GM12892 (cell line): ENCODE measurements around the gene OXLD1.

ENCODE experiments used
- POLR2A ChIP-seq: IDR thresholded peaks from 2 replicates; pipeline ENCODE4 v1.6.1; 2011; ENCODE audit warnings: low read depth, low read length, control low read depth
- POLR2AphosphoS5 ChIP-seq: IDR thresholded peaks from 2 replicates; pipeline ENCODE4 v1.6.1; 2011; ENCODE audit warnings: low read depth, low read length, control low read depth
- TAF1 ChIP-seq: IDR thresholded peaks from 2 replicates; pipeline ENCODE4 v1.6.1; 2011; ENCODE audit warnings: low read depth, mild to moderate bottlenecking, control low read depth, low read length, borderline replicate concordance

DNA sequence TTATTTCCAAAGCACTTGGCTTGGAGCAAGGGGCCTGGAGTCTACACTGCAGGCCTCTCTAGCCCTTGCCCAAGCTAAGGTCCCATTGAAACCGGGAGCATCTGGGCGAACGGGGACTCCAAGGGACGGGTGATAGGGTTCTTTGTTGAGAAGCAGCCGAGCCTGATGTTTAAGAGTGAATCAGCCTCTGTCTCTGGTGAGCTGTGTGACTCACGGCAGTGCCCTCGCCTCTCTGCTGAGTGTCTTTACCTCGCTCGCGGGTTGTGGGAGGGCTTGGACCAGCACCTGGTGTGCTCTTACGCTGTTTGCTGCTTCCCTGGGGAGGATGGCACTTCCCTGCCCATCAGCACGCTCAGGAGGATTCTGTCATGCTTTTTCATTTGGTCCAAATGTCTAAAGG is 18.7 kb upstream of the OXLD1 start:
- TF ChIP-seq POLR2A: no peak
- TF ChIP-seq TAF1: no peak
- no peak for TF ChIP-seq POLR2AphosphoS5
